ENCODE data around the gene NACC2. TPM values are rescaled to one million over a fixed set of nuclear protein-coding genes. Genes with fewer than 3 reads are reported as not detected.

Gene NACC2
- total and polyA plus RNA-seq, 2 donors from 2014 or later = 7.1 to 30.9 TPM

- FAIRE-seq = no peak
- no peak overlapping the region for H3K4me3 ChIP-seq (ENCODE audit: low read length in 3 of 3)
- TF ChIP-seq CTCF (IDR thresholded peaks at IDR 0.05; ENCODE audit: borderline replicate concordance, extremely low read depth, insufficient read depth) = no peak
- H3K9me3 ChIP-seq (ENCODE audit: control insufficient read depth in 2 of 3, insufficient read depth in 1 of 3, low read length in 3 of 3) = no peaks in the 10 kb centered on the region
- intact Hi-C loops (cut with DNase I) = no loop called here
- H3K27me3 ChIP-seq (ENCODE audit: control insufficient read depth, insufficient read depth, low read length) = no peaks in the 10 kb centered on the region
- H3K36me3 ChIP-seq (ENCODE audit: control insufficient read depth in 2 of 3, insufficient read depth in 3 of 3, low read length in 3 of 3) = no peaks in the 10 kb centered on the region
- H3K27ac ChIP-seq (ENCODE audit: low read depth in 2 of 2, low read length in 2 of 2) = no peak overlapping the region
- H3K4me1 ChIP-seq (ENCODE audit: control insufficient read depth in 2 of 3, insufficient read depth in 2 of 3, low read depth in 1 of 3, low read length in 3 of 3) = peaks cover 0 to 18% (median 0%) of the 10 kb centered on the region in 3 donors
- DNase-seq = no peak
- no peak overlapping the region for H3K9ac ChIP-seq (ENCODE audit: low read length in 3 of 3)
Observed at GRCh38 chr9:136112541-136112940, 17.5 kb upstream of the NACC2 start.

GRCh38 chr9:136111910-136112309 lies 16.8 kb upstream of the NACC2 start:
- Histone ChIP-seq H3K4me1 (ENCODE audit: control insufficient read depth in 2 of 3, insufficient read depth in 2 of 3, low read depth in 1 of 3, low read length in 3 of 3) (peaks cover 0 to 11% (median 0%) of the 10 kb centered on the region in 3 donors), H3K9ac (ENCODE audit: low read length in 3 of 3) (no peak overlapping the region), H3K27me3 (ENCODE audit: control insufficient read depth, insufficient read depth, low read length) (no peaks in the 10 kb centered on the region), H3K9me3 (ENCODE audit: control insufficient read depth in 2 of 3, insufficient read depth in 1 of 3, low read length in 3 of 3) (no peaks in the 10 kb centered on the region), H3K4me3 (ENCODE audit: low read length in 3 of 3) (no peak overlapping the region), H3K27ac (ENCODE audit: low read depth in 2 of 2, low read length in 2 of 2) (no peak overlapping the region), H3K36me3 (ENCODE audit: control insufficient read depth in 2 of 3, insufficient read depth in 3 of 3, low read length in 3 of 3) (no peaks in the 10 kb centered on the region)
- no peak for TF ChIP-seq CTCF (IDR thresholded peaks at IDR 0.05; ENCODE audit: borderline replicate concordance, extremely low read depth, insufficient read depth)
- intact Hi-C loops (cut with DNase I) = no loop called here
- DNase-seq (no peak), FAIRE-seq (no peak)

- TF ChIP-seq CTCF (IDR thresholded peaks at IDR 0.05; ENCODE audit: borderline replicate concordance, extremely low read depth, insufficient read depth) = no peak
- Histone ChIP-seq H3K4me3 (ENCODE audit: low read length in 3 of 3) (no peak overlapping the region), H3K9ac (ENCODE audit: low read length in 3 of 3) (no peak overlapping the region), H3K27ac (ENCODE audit: low read depth in 2 of 2, low read length in 2 of 2) (no peak overlapping the region), H3K9me3 (ENCODE audit: control insufficient read depth in 2 of 3, insufficient read depth in 1 of 3, low read length in 3 of 3) (no peaks in the 10 kb centered on the region), H3K4me1 (ENCODE audit: control insufficient read depth in 2 of 3, insufficient read depth in 2 of 3, low read depth in 1 of 3, low read length in 3 of 3) (peaks cover 0 to 14% (median 0%) of the 10 kb centered on the region in 3 donors), H3K36me3 (ENCODE audit: control insufficient read depth in 2 of 3, insufficient read depth in 3 of 3, low read length in 3 of 3) (no peaks in the 10 kb centered on the region), H3K27me3 (ENCODE audit: control insufficient read depth, insufficient read depth, low read length) (no peaks in the 10 kb centered on the region)
- FAIRE-seq (no peak), DNase-seq (no peak)
- intact Hi-C loops (cut with DNase I) = no loop called here
Observed at GRCh38 chr9:136111190-136111589, 16.1 kb upstream of the NACC2 start.

Data from kidney (tissue), 14 donors.